Glutamatergic neuron (in vitro differentiated cells): Measurements from ENCODE around the gene ACVR2A. TPM values are rescaled to one million over a fixed set of nuclear protein-coding genes. Genes with fewer than 3 reads are reported as not detected.

ENCODE experiments used
- DNase-seq: peaks from one replicate; pipeline ENCODE4 v3.0.0; 2022
- H3K27ac Mint-ChIP-seq: one replicate; pipeline ENCODE4 v1.8.0; 2020; ENCODE audit warnings: mild to moderate bottlenecking, mixed read lengths, inconsistent platforms; ENCODE audit not compliant: unreplicated experiment
- H3K27me3 Mint-ChIP-seq: one replicate; pipeline ENCODE4 v1.8.0; 2020; ENCODE audit warnings: mild to moderate bottlenecking, moderate library complexity, mixed read lengths, inconsistent platforms; ENCODE audit not compliant: unreplicated experiment
- H3K36me3 Mint-ChIP-seq: one replicate; pipeline ENCODE4 v1.8.0; 2020; ENCODE audit warnings: mild to moderate bottlenecking, mixed read lengths, inconsistent platforms; ENCODE audit not compliant: unreplicated experiment
- H3K4me1 Mint-ChIP-seq: one replicate; pipeline ENCODE4 v1.8.0; 2020; ENCODE audit warnings: mild to moderate bottlenecking, low read depth, mixed read lengths, inconsistent platforms; ENCODE audit not compliant: unreplicated experiment
- H3K4me3 Mint-ChIP-seq: one replicate; pipeline ENCODE4 v1.8.0; 2020; ENCODE audit warnings: mild to moderate bottlenecking, mixed read lengths, inconsistent platforms; ENCODE audit not compliant: unreplicated experiment
- H3K9me3 Mint-ChIP-seq: one replicate; pipeline ENCODE4 v1.8.0; 2020; ENCODE audit warnings: mild to moderate bottlenecking, moderate library complexity, mixed read lengths, inconsistent platforms; ENCODE audit not compliant: unreplicated experiment
- CTCF ChIP-seq: fragments of 200-600 bp; sonication (generic); IDR thresholded peaks from one replicate; pipeline ENCODE4 v1.5.0; 2021; ENCODE audit not compliant: partially characterized antibody, unreplicated experiment
- total RNA-seq: library from RNA; stranded (reverse); fragmentation: NEBNext Ultra II Directional; extraction: Animal tissue kit (Norgen Biotek cat#: 25700); gene quantifications from one replicate; pipeline ENCODE4 v1.2.1, GENCODE V29; 2021; ENCODE audit not compliant: unreplicated experiment

ACVR2A gene
- total RNA-seq, 1 donor from 2014 or later = 110 TPM

GRCh38 chr2:147854557-147855134 lies 9.8 kb downstream of the ACVR2A start:
- no peak for TF ChIP-seq CTCF
- H3K4me1 Mint-ChIP-seq = peaks cover 60% of the 10 kb centered on the region
- no peak for DNase-seq

GRCh38 chr2:147855316-147855715 lies 10.5 kb downstream of the ACVR2A start:
- no peak overlapping the region for H3K27ac Mint-ChIP-seq
- peaks cover 59% of the 10 kb centered on the region for H3K4me1 Mint-ChIP-seq
- H3K4me3 Mint-ChIP-seq = peak overlapping the region; percentile 20
- no peaks in the 10 kb centered on the region for H3K9me3 Mint-ChIP-seq
- no peak for DNase-seq
- H3K36me3 Mint-ChIP-seq = no peaks in the 10 kb centered on the region
- no peaks in the 10 kb centered on the region for H3K27me3 Mint-ChIP-seq
- no peak for TF ChIP-seq CTCF

More at GRCh38 chr2:147854557-147855134, 9.8 kb downstream of the ACVR2A start:
- Mint-ChIP-seq H3K9me3 (no peaks in the 10 kb centered on the region), H3K27me3 (no peaks in the 10 kb centered on the region), H3K27ac (no peak overlapping the region), H3K36me3 (no peaks in the 10 kb centered on the region), H3K4me3 (no peak overlapping the region)

- H3K4me1 Mint-ChIP-seq = peaks cover 58% of the 10 kb centered on the region
- no peak overlapping the region for H3K4me3 Mint-ChIP-seq
- H3K27ac Mint-ChIP-seq = no peak overlapping the region
- no peaks in the 10 kb centered on the region for H3K9me3 Mint-ChIP-seq
- no peaks in the 10 kb centered on the region for H3K36me3 Mint-ChIP-seq
- peak; percentile 9 for TF ChIP-seq CTCF
- H3K27me3 Mint-ChIP-seq = no peaks in the 10 kb centered on the region
- DNase-seq = no peak
Observed at GRCh38 chr2:147855977-147856376, 11.1 kb downstream of the ACVR2A start.

GRCh38 chr2:147860009-147860408 lies 15.2 kb downstream of the ACVR2A start:
- DNase-seq = peak; percentile 24
- Mint-ChIP-seq H3K9me3 (no peaks in the 10 kb centered on the region), H3K4me3 (peak overlapping the region; percentile 77), H3K27ac (peak overlapping the region; percentile 79), H3K27me3 (no peaks in the 10 kb centered on the region), H3K4me1 (peaks cover 54% of the 10 kb centered on the region), H3K36me3 (no peaks in the 10 kb centered on the region)
- TF ChIP-seq CTCF = no peak

GRCh38 chr2:147862859-147863516 lies 18.2 kb downstream of the ACVR2A start:
- Mint-ChIP-seq H3K27me3 (no peaks in the 10 kb centered on the region), H3K9me3 (no peaks in the 10 kb centered on the region), H3K27ac (no peak overlapping the region), H3K4me3 (no peak overlapping the region), H3K4me1 (peaks cover 40% of the 10 kb centered on the region), H3K36me3 (no peaks in the 10 kb centered on the region)
- TF ChIP-seq CTCF = no peak
- no peak for DNase-seq
